ENCODE data around the gene KDF1. TPM values are rescaled to one million over a fixed set of nuclear protein-coding genes. Genes with fewer than 3 reads are reported as not detected.

KDF1 gene
- total RNA-seq, 1 experiment from 2014 or later, result 23.0 TPM

- H4K20me1 ChIP-seq (ENCODE audit: insufficient read depth), result peaks cover 11% of the 10 kb centered on the region; the same call in 1 of the 2 replicates
- no peak overlapping the region for H3K4me3 ChIP-seq (replicated peaks in 1 of 2; ENCODE audit: low read depth in 1 of 2, low read length in 2 of 2)
- no peaks in the 10 kb centered on the region for H3K4me1 ChIP-seq (ENCODE audit: control insufficient read depth in 1 of 2, insufficient read depth in 2 of 2, low read length in 2 of 2)
- H3K79me2 ChIP-seq (ENCODE audit: insufficient read depth, low read length), result peaks cover 78% of the 10 kb centered on the region
- BruUV-seq (replicated peaks), result no TSS peak
- no peak overlapping the region for H3K27ac ChIP-seq (ENCODE audit: low read depth, low read length)
- no peak overlapping the region for H3K9ac ChIP-seq (ENCODE audit: low read length)
- no peak overlapping the region for H3K4me2 ChIP-seq (ENCODE audit: low read length)
- no peaks in the 10 kb centered on the region for H3K9me3 ChIP-seq (ENCODE audit: control insufficient read depth in 1 of 2, insufficient read depth in 1 of 2, low read depth in 1 of 2, low read length in 2 of 2)
- TF ChIP-seq CBX3 (IDR thresholded peaks at IDR 0.05; ENCODE audit: low read depth), result no peak
- no peak for TF ChIP-seq ELF1 (IDR thresholded peaks at IDR 0.05; ENCODE audit: borderline replicate concordance, low read depth)
- no peak for TF ChIP-seq MAX (IDR thresholded peaks at IDR 0.05)
- TF ChIP-seq ZNF274 (IDR thresholded peaks at IDR 0.05; ENCODE audit: low read depth, low read length), result no peak
- TF ChIP-seq POLR2A (IDR thresholded peaks at IDR 0.05; ENCODE audit: borderline replicate concordance, extremely low read depth, insufficient read depth, insufficient read length), result no peak
- no peak for TF ChIP-seq POLR2AphosphoS5 (IDR thresholded peaks at IDR 0.05; ENCODE audit: low read depth, low read length)
- TF ChIP-seq REST (IDR thresholded peaks at IDR 0.05; ENCODE audit: low read depth), result no peak
- TF ChIP-seq RAD21 (IDR thresholded peaks at IDR 0.05; ENCODE audit: low read depth), result no peak
- no peak for TF ChIP-seq JUND (IDR thresholded peaks at IDR 0.05)
- TF ChIP-seq EZH2phosphoT487 (IDR thresholded peaks at IDR 0.05; ENCODE audit: borderline replicate concordance), result no peak
- no peak for TF ChIP-seq ZFX (IDR thresholded peaks at IDR 0.05)
- TF ChIP-seq EGR1 (IDR thresholded peaks at IDR 0.05; ENCODE audit: low read depth), result no peak
- TF ChIP-seq TCF7L2 (IDR thresholded peaks at IDR 0.05; ENCODE audit: borderline replicate concordance, extremely low read depth, insufficient read depth, insufficient read length), result no peak
- TF ChIP-seq EZH2 (IDR thresholded peaks at IDR 0.05), result no peak
- TF ChIP-seq CTCF (IDR thresholded peaks at IDR 0.05 in 2 of 3, conservative IDR thresholded peaks at IDR 0.05 in 1 of 3; ENCODE audit: borderline replicate concordance in 1 of 3, insufficient read depth in 1 of 3, low read depth in 2 of 3, low read length in 2 of 3), result no peak
- no peak for TF ChIP-seq CEBPB (IDR thresholded peaks at IDR 0.05; ENCODE audit: low read depth)
- no peak for TF ChIP-seq ZBTB33 (IDR thresholded peaks at IDR 0.05; ENCODE audit: extremely low read depth, insufficient replicate concordance, low read length)
- TF ChIP-seq SRF (IDR thresholded peaks at IDR 0.05; ENCODE audit: low read depth), result no peak
- TF ChIP-seq YY1 (IDR thresholded peaks at IDR 0.05; ENCODE audit: extremely low read depth, insufficient replicate concordance, low read depth, low read length), result no peak
- ATAC-seq (no peak), DNase-seq (ENCODE audit: low read depth, low spot score) (no peak)
- RAD21 ChIA-PET (ENCODE audit: low non-redundant PET in 1 of 2, low total read pairs in 2 of 2, uncharacterized antibody in 2 of 2, unreplicated experiment in 2 of 2), result no interaction called here
- POLR2A ChIA-PET, result interaction anchor here (0.8 kb wide), 1 partner anchor 17 kb away, joined by 3 read pairs; no protein-coding TSS in a partner anchor
- CTCF ChIA-PET, result no interaction called here
- intact Hi-C loops (cut with micrococcal nuclease), result no loop called here
- H3K9me2 ChIP-seq (ENCODE audit: insufficient read depth), result no peaks in the 10 kb centered on the region
- H3K36me3 ChIP-seq (ENCODE audit: control insufficient read depth in 1 of 2, insufficient read depth in 2 of 2, low read length in 2 of 2), result peaks cover 23 to 53% of the 10 kb centered on the region in 2 experiments; a peak in 3 of 4 replicates
- H3K27me3 ChIP-seq (ENCODE audit: insufficient read depth, low read length), result no peaks in the 10 kb centered on the region
- H2AFZ ChIP-seq (ENCODE audit: low read depth, low read length, poor library complexity, severe bottlenecking), result no peak overlapping the region
Measured at GRCh38 chr1:26938004-26938658, 22.1 kb downstream of the KDF1 start.
